Esophagus muscularis mucosa (tissue), 3 donors: ENCODE measurements around the gene TMCO2.

Experiments used
- POLR2A ChIP-seq: fragments of 450-650 bp; IDR thresholded peaks from one replicate; pipeline ENCODE4 v1.6.1; 2017; ENCODE audit warnings: antibody characterized with exemption, moderate library complexity, mild to moderate bottlenecking, low read depth
- TF ChIP-seq, protein P1 (sequence below), 3 experiments: fragments of 200-600 bp in 2 of 3; fragments of 450-650 bp in 1 of 3; sonication (generic) in 2 of 3; IDR thresholded peaks; one replicate each; pipeline ENCODE4 v1.5.1; 2017 to 2019; ENCODE audit warnings: antibody characterized with exemption in 3 of 3, mild to moderate bottlenecking in 2 of 3, moderate library complexity in 1 of 3

- TF ChIP-seq POLR2A, result no peak
- TF ChIP-seq, protein P1, sequence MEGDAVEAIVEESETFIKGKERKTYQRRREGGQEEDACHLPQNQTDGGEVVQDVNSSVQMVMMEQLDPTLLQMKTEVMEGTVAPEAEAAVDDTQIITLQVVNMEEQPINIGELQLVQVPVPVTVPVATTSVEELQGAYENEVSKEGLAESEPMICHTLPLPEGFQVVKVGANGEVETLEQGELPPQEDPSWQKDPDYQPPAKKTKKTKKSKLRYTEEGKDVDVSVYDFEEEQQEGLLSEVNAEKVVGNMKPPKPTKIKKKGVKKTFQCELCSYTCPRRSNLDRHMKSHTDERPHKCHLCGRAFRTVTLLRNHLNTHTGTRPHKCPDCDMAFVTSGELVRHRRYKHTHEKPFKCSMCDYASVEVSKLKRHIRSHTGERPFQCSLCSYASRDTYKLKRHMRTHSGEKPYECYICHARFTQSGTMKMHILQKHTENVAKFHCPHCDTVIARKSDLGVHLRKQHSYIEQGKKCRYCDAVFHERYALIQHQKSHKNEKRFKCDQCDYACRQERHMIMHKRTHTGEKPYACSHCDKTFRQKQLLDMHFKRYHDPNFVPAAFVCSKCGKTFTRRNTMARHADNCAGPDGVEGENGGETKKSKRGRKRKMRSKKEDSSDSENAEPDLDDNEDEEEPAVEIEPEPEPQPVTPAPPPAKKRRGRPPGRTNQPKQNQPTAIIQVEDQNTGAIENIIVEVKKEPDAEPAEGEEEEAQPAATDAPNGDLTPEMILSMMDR (IDR thresholded peaks at IDR 0.05), result no peak
Measured at GRCh38 chr1:40291293-40291692, 43.6 kb downstream of the TMCO2 start.
